ENCODE data around the gene CFHR4.
"Not testable (repeated sequence)": the region's sequence is repeated elsewhere in the genome, so short reads cannot be mapped to it uniquely, and the experiment has no call there.

The CFHR4 gene

DNA sequence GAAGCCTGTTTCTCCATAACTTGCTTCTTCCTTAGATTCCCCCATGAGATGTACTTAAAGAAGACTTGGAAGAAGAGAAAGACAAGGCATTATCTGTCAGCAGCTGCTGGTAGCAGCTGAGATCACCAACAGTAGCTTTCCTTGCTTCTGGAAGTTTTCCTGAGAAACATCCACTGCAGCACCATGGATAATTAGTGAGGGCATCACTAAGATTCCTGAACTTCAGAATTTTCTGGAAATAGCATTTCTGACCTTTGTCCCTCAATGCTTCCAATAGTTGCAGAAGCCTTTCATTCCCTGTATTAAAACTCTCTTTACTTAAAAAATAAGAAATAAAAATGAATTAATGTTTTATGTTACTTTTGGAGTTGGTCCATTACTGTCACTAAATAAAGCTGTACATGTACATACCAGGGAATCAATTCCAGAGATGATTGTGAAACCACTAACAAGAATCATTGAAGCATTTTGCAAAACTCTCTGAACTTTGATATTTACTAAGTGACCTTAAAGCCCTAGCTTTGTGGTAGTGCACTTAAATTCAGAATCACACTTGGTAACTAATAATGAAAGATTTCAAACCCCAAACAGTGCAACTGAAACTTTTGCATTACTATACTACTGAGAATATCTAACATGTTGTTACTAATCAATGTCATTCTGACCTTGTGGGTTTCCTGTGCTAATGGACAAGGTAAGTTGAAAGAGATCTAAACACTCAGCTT, at the start of gene CFHR4:
Gene CFHR4, plus strand, starts transcription at position 538 of the 725 bp plus-strand sequence. Its CDS starts 99 bp downstream, at position 637.
- DNase-seq = no peak

DNA sequence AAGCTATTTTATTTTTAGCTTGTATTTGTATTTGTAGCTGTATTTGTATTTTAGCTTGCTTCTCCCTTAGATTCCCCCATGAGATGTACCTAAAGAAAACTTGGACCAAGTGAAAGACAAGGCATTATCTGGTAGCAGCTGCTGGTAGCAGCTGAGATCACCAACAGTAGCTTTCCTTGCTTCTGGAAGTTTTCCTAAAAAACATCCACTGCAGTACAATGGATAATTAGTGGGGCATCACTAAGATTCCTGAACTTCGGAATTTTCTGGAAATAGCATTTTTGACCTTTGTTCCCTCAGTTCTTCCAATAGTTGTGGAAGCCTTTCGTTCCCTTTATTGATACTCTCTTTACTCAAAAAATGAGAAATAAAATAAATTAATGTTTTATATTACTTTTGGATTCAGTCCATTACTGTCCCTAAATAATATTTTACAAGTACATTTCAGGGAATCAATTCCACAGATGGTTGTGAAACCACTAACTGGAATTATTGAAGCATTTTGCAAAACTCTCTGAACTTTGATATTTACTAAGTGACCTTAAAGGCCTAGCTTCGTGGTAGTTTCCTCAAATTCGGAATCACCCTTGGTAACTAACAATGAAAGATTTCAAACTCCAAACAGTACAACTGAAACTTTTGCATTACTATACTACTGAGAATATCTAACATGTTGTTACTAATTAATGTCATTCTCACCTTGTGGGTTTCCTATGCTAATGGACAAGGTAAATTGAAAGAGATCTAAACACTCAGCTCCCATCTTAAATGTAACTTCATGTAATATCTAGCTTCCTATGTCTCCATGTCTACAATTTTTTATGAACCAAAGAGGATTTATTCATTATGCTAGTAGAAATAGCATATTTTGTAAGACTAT, 38.0 kb upstream of the CFHR4 start:
- DNase-seq = not testable (repeated sequence)

- DNase-seq = no peak
Measured at GRCh38 chr1:196856053-196856452, 31.8 kb upstream of the CFHR4 start.

- no peak for DNase-seq
Measured at GRCh38 chr1:196857188-196857587, 30.7 kb upstream of the CFHR4 start.

DNA sequence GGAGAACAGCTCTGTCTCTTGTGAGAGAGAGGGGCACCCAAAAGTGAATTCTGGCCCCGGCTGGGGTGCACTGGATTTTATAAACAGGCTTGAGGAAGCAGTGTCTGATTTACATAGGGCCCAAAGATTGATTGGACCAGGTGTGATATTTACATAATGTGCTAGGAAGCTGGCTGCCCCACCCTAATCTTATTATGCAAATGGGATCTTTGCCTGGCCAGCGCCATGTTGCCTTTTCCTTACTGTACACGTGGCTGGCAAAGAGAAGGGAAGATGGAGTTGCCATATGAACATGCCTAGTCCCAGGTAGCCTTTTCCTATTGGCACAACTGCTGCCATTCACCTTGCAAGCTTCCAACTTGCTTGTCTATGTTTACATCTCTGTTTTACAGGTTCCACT, 29.0 kb upstream of the CFHR4 start:
- no peak for DNase-seq

DNA sequence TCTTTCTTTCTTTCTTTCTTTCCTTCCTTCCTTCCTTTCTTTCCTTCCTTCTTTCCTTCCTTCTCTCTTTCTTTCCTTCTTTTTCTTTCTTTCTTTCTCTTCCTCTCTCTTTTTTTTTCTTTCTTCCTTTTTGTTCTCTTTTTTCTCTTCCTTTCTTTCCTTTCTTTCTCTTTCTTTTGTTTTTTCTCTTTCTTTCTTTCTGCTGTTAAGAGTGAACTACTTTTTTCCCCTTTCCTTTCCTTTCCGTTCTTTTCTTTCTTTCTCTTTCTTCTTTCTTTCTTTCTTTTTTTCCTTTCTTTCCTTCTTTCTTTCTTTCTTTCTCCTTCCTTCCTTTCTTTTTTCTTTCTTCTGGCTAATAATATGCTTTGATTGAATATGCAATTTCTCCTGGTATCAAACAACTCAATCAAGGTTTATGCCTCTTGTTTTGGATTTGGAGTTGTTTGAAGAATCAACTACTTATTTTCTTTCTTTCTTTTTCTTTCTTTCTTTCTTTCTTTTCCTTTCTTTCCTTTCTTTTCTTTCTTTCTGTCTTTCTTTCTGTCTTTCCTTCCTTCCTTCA, 27.4 kb upstream of the CFHR4 start:
- no peak for DNase-seq

GRCh38 chr1:196861429-196861828, 26.4 kb upstream of the CFHR4 start:
- DNase-seq = no peak

DNA sequence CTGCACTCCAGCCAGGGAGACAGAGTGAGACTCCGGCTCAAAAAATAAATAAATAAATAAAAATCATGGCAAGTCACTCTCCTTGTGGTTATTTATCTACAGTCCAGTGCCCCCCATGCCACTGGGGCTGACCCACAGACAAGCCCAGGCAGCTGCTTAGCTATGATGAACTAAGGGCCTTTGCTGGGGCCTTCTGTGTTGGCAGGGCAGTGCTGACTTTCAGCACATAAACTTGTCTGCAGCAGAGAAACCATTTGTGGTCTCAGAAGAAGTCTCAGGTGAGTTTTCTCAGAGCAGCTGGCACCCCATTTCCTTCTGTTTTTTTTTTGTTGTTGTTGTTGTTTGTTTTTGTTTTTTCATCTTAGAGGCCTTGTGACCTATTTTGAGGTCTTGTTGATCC, 20.9 kb upstream of the CFHR4 start:
- no peak for DNase-seq

DNA sequence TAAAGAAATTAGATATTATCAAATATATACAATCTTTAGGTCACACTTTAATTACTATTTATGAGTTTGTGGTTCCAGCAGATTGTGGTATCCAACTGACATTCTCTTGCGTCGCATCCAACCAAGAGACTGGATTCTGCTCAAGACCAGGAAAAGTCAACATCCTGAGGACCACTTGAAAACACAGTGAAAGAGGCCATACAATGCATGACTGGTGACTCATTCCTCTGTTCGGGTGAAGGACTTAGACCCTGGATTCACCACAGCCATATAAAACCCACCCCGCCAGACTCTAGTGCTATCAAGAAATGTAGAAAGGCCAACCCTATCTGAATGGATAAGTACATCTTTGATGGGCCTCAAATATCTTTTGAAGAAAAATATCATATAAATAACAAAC, 14.5 kb upstream of the CFHR4 start:
- DNase-seq = no peak

- no peak for DNase-seq
Measured at GRCh38 chr1:196875935-196876334, 11.9 kb upstream of the CFHR4 start.

- DNase-seq = no peak
Measured at GRCh38 chr1:196877964-196878363, 9.9 kb upstream of the CFHR4 start.

GRCh38 chr1:196886560-196886959, 1.3 kb upstream of the CFHR4 start:
- not testable (repeated sequence) for DNase-seq

- DNase-seq = no peak
Measured at GRCh38 chr1:196890668-196891067, 2.8 kb downstream of the CFHR4 start.

DNA sequence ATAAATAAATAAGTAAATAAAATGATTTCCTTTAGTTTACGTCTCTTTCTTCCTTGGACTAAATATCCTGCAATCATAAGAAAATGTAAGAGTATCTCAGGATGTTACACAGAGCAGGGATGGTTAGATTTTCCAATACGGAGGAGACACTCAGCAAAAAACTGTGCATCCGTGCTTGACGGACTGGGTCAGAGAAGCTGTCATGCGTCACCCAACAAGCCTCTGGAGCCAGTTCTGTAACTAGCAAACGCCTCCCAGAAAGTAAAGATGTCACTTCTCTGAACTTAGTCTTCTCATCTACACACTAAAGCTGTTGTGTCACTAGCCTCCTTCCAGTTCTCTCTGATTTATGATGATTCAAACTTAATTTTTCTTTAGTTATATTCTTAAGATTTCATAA, 3.4 kb downstream of the CFHR4 start:
- DNase-seq = no peak

- no peak for DNase-seq
Measured at GRCh38 chr1:196896355-196896754, 8.5 kb downstream of the CFHR4 start.

DNA sequence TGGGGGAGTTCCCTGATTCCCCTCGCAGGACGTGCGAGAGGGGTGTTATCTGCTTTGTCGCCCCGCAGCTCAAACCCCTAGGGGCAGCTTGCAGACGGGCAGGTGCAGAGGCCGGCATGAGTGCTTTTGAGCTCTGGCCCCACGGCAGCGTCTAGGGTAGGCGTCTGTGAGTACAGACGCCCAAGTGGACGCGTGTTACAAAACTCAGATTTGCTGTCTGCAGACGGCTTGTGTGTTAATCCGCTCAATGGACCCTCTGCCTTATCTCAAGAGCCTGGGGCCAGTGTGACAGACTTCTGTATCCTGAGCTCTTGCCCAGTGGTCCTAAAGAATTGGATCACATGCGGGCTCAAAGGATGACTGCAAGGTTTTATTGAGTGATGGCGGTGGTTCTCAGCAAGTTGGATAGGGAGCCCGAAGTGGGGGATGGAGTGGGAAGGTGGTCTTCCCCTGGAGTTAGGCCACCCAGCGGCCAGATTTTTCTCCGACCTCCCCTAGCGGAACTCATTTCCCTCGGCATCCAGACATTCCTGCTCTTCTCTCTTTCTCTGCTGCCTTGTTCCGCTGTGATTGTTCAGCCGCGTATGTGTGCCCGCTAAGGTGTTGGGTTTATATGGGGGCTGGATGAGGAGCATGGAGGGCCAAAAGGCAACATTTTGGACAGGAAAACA, 9.4 kb downstream of the CFHR4 start:
- DNase-seq = no peak

DNA sequence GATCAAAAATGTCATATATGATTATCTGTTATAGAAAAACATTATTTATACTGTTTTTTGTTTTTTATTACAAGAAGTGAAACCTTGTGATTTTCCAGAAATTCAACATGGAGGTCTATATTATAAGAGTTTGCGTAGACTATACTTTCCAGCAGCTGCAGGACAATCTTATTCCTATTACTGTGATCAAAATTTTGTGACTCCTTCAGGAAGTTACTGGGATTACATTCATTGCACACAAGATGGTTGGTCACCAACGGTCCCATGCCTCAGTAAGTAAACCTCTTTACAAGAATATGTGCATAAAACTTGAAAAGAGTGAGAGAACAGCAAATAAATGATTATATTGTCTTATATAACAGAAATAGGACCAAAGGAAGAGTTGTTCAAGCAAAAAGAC, 14.5 kb downstream of the CFHR4 start:
- no peak for DNase-seq

- no peak for DNase-seq
Measured at GRCh38 chr1:196910215-196910614, 22.4 kb downstream of the CFHR4 start.

GRCh38 chr1:196912283-196912682, 24.4 kb downstream of the CFHR4 start:
- not testable (repeated sequence) for DNase-seq

- not testable (repeated sequence) for DNase-seq
Measured at GRCh38 chr1:196926839-196927238, 39.0 kb downstream of the CFHR4 start.

- not testable (repeated sequence) for DNase-seq
Measured at GRCh38 chr1:196932853-196933252, 45.0 kb downstream of the CFHR4 start.

DNA sequence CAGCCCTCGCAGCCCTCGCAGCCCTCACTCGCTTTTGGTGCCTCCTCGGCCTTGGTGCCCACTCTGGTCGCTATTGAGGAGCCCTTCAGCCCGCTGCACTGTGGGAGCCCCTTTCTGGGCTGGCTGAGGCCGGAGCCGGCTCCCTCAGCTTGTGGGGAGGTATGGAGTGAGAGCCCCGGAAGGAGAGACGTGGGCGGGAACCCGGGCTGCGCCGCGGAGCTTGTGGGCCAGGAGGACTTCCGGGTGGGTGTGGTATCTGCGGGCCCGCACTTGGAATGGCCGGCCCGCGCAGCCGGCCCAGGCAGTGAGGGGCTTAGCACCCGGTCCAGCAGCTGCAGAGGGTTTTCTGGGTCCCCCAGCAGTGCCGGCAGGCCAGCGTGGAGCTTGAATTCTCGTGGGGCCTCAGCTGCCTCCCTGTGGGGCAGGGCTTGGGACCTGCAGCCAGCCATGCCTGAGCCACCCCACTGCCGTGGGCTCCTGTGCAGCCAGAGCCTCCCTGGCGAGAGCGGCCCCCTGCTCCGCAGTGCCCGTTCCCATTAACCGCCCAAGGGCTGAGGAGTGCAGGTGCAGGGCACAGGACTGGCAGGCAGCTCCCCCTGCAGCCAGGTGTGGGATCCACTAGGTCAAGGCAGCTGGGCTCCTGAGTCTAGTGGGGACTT, 45.8 kb downstream of the CFHR4 start:
- no peak for DNase-seq

DNA sequence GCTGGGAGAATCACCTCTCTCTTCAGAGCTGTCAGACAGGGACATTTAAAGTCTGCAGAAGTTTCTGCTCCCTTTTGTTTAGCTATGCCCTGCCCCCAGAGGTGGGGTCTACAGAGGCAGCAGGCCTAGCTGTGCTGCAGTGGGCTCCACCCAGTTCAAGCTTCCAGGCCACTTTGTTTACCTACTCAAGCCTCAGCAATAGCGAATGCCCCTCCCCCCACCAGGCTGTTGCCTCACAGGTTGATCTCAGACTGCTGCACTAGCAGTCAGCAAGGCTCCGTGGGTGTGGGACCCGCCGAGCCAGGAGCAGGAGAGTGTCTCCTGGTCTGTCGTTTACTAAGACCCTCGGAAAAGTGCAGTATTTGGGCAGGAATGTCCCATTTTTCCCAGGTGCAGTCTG, 53.6 kb downstream of the CFHR4 start:
- DNase-seq = not testable (repeated sequence)
